ENCODE measurements around the gene GCNT1.

GRCh38 chr9:76445976-76446375 is 13.0 kb upstream of the GCNT1 start:
- no peak for TF ChIP-seq CREB5 (CRISPR knock-in tag; IDR thresholded peaks at IDR 0.05; ENCODE audit: low read depth)
- no peak for TF ChIP-seq SNAI2 (CRISPR knock-in tag; IDR thresholded peaks at IDR 0.05)
- no peak for TF ChIP-seq OSR1 (CRISPR knock-in tag; IDR thresholded peaks at IDR 0.05)
- no peak for TF ChIP-seq ARNTL (CRISPR knock-in tag; IDR thresholded peaks at IDR 0.05; ENCODE audit: borderline replicate concordance, low read depth)
- no peak for TF ChIP-seq PATZ1 (CRISPR knock-in tag; IDR thresholded peaks at IDR 0.05; ENCODE audit: borderline replicate concordance)
- TF ChIP-seq TOX (CRISPR knock-in tag; IDR thresholded peaks at IDR 0.05; ENCODE audit: borderline replicate concordance), result no peak
- no peak for TF ChIP-seq ZFP3 (CRISPR knock-in tag; IDR thresholded peaks at IDR 0.05)
- no peak for TF ChIP-seq PPARA (CRISPR knock-in tag; IDR thresholded peaks at IDR 0.05; ENCODE audit: borderline replicate concordance)
- TF ChIP-seq ZNF70 (CRISPR knock-in tag; IDR thresholded peaks at IDR 0.05), result no peak
